ENCODE data around the gene ADI1. TPM values are rescaled to one million over a fixed set of nuclear protein-coding genes. Genes with fewer than 3 reads are reported as not detected.
"Not testable (repeated sequence)": the region's sequence is repeated elsewhere in the genome, so short reads cannot be mapped to it uniquely, and the experiment has no call there.

ADI1 gene
- total RNA-seq, 2 donors from 2014 or later = 83.2 to 83.5 TPM

GRCh38 chr2:3517948-3518495, 1.3 kb downstream of the ADI1 start:
- no peak for DNase-seq

GRCh38 chr2:3516831-3517230, 2.5 kb downstream of the ADI1 start:
- intact Hi-C loops (cut with DNase I) = no loop called here
- H3K36me3 ChIP-seq = peaks cover 9% of the 10 kb centered on the region
- DNase-seq = no peak
- no peak overlapping the region for H3K9ac ChIP-seq (ENCODE audit: low read depth in 2 of 2, low read length in 2 of 2)
- H3K9me3 ChIP-seq = no peaks in the 10 kb centered on the region
- no peaks in the 10 kb centered on the region for H3K27me3 ChIP-seq
- H3K27ac ChIP-seq = no peak overlapping the region
- H3K4me1 ChIP-seq = peaks cover 12% of the 10 kb centered on the region
- no peak overlapping the region for H3K4me3 ChIP-seq
- TF ChIP-seq CTCF (IDR thresholded peaks at IDR 0.05) = no peak

More at GRCh38 chr2:3517948-3518495, 1.3 kb downstream of the ADI1 start:
- Histone ChIP-seq H3K27me3 (no peaks in the 10 kb centered on the region), H3K4me1 (peaks cover 12% of the 10 kb centered on the region), H3K27ac (peak overlapping the region; percentile 97), H3K4me3 (peak overlapping the region; percentile 76), H3K9ac (ENCODE audit: low read depth in 2 of 2, low read length in 2 of 2) (peak overlapping the region; percentile 76 to 88), H3K9me3 (no peaks in the 10 kb centered on the region), H3K36me3 (no peaks in the 10 kb centered on the region)
- TF ChIP-seq CTCF (IDR thresholded peaks at IDR 0.05) = no peak
- intact Hi-C loops (cut with DNase I) = no loop called here

- H3K36me3 ChIP-seq; intact Hi-C loops (cut with DNase I); H3K4me3 ChIP-seq; H3K27ac ChIP-seq; H3K9me3 ChIP-seq; DNase-seq; H3K27me3 ChIP-seq; H3K9ac ChIP-seq (ENCODE audit: low read depth in 2 of 2, low read length in 2 of 2): not testable (repeated sequence)
- peaks cover 12% of the 10 kb centered on the region for H3K4me1 ChIP-seq
These were observed 3.9 kb downstream of the ADI1 start for GRCh38 chr2:3515438-3515837.

GRCh38 chr2:3513026-3513810, 6.1 kb downstream of the ADI1 start:
- H3K27ac ChIP-seq = no peak overlapping the region
- H3K4me1 ChIP-seq = peaks cover 7% of the 10 kb centered on the region
- H3K4me3 ChIP-seq = no peak overlapping the region
- no peak overlapping the region for H3K9ac ChIP-seq (ENCODE audit: low read depth in 2 of 2, low read length in 2 of 2)
- H3K9me3 ChIP-seq = no peaks in the 10 kb centered on the region
- intact Hi-C loops (cut with DNase I) = no loop called here
- TF ChIP-seq CTCF (IDR thresholded peaks at IDR 0.05) = no peak
- no peaks in the 10 kb centered on the region for H3K27me3 ChIP-seq
- DNase-seq = no peak
- H3K36me3 ChIP-seq = peaks cover 9% of the 10 kb centered on the region

GRCh38 chr2:3512086-3512485, 7.2 kb downstream of the ADI1 start:
- Histone ChIP-seq H3K36me3 (peaks cover 9% of the 10 kb centered on the region), H3K27me3 (no peaks in the 10 kb centered on the region)
- intact Hi-C loops (cut with DNase I) = no loop called here

More at GRCh38 chr2:3512086-3512485, 7.2 kb downstream of the ADI1 start:
- no peaks in the 10 kb centered on the region for H3K4me1 ChIP-seq
- TF ChIP-seq CTCF (IDR thresholded peaks at IDR 0.05) = no peak
- H3K27ac ChIP-seq = no peak overlapping the region
- no peak overlapping the region for H3K9ac ChIP-seq (ENCODE audit: low read depth in 2 of 2, low read length in 2 of 2)
- DNase-seq = no peak
- H3K4me3 ChIP-seq = no peak overlapping the region
- no peaks in the 10 kb centered on the region for H3K9me3 ChIP-seq

Data from colonic mucosa (tissue), 4 donors.